Fibroblast of mammary gland (primary cell): ENCODE results near the gene MICAL2.
A peak's percentile ranks its signal among the peaks of the same experiment; 100 is the strongest.

Experiments
- DNase-seq: peaks from one replicate; pipeline ENCODE4 v3.0.0-alpha.2; 2010; ENCODE audit warnings: low read depth
- H3K4me3 ChIP-seq: 2 replicates; pipeline ENCODE4 v1.5.1; 2011; ENCODE audit warnings: low read depth, mild to moderate bottlenecking, low read length, moderate library complexity; ENCODE audit not compliant: control insufficient read depth
- TF ChIP-seq, protein P1 (sequence below): conservative IDR thresholded peaks from 2 replicates; pipeline ENCODE4 v1.5.1; 2011; ENCODE audit warnings: low read depth, low read length, inconsistent platforms; ENCODE audit not compliant: control insufficient read depth, insufficient read depth

The MICAL2 gene

GRCh38 chr11:12157241-12157661 lies 46.9 kb downstream of the MICAL2 start:
- TF ChIP-seq, protein P1, sequence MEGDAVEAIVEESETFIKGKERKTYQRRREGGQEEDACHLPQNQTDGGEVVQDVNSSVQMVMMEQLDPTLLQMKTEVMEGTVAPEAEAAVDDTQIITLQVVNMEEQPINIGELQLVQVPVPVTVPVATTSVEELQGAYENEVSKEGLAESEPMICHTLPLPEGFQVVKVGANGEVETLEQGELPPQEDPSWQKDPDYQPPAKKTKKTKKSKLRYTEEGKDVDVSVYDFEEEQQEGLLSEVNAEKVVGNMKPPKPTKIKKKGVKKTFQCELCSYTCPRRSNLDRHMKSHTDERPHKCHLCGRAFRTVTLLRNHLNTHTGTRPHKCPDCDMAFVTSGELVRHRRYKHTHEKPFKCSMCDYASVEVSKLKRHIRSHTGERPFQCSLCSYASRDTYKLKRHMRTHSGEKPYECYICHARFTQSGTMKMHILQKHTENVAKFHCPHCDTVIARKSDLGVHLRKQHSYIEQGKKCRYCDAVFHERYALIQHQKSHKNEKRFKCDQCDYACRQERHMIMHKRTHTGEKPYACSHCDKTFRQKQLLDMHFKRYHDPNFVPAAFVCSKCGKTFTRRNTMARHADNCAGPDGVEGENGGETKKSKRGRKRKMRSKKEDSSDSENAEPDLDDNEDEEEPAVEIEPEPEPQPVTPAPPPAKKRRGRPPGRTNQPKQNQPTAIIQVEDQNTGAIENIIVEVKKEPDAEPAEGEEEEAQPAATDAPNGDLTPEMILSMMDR, result no peak
- peak; percentile 84 for DNase-seq
- H3K4me3 ChIP-seq, result no peak overlapping the region

DNA sequence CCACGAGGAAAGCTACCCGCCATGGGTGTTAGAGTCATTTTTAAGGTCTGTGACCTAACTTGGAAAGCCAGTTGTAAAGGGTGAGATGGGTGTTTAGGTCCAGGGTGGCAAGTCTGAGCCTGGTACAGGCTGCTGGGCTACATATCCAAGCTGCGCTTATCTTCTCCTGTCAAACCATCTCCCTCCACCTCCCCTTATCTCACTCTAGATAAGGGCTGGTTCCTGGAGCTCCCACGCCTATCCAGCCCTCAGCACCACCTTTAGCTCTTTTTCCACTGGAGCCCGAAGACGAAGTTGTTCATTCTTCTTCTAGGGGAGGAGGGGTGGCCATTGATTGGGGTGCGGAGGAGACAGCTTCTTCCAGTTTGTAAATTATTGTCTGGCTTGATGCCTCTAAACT lies 48.5 kb downstream of the MICAL2 start:
- DNase-seq, result no peak
- TF ChIP-seq, protein P1, result no peak
- no peak overlapping the region for H3K4me3 ChIP-seq

GRCh38 chr11:12159351-12160099 lies 49.1 kb downstream of the MICAL2 start:
- H3K4me3 ChIP-seq, result no peak overlapping the region
- peak; percentile 91 for DNase-seq
- TF ChIP-seq, protein P1, result peak; percentile 27

DNA sequence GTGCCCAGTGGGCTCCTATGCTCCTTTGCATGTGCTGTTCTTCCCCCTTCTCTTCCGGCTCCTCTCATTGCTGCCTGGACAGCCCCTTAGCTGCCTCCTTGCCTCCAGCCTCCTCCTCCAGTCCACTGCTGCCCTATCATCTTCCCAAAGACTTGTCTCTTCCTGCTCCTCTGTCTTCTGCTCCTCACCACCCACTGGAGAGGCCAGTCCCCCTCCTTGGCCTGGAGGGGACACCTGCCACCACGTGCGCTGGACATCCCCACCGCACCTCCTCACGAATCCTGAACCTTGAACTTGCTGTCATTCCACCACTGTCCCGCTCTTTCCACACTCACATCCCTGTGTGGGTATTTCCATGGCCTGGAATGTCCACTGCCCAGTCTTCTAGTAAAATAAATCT lies 49.8 kb downstream of the MICAL2 start:
- no peak overlapping the region for H3K4me3 ChIP-seq

GRCh38 chr11:12160680-12161079 lies 50.3 kb downstream of the MICAL2 start:
- TF ChIP-seq, protein P1, result no peak
- DNase-seq, result no peak
- H3K4me3 ChIP-seq, result no peak overlapping the region

More for the DNA sequence above, 49.8 kb downstream of the MICAL2 start:
- no peak for DNase-seq
- TF ChIP-seq, protein P1, result no peak

DNA sequence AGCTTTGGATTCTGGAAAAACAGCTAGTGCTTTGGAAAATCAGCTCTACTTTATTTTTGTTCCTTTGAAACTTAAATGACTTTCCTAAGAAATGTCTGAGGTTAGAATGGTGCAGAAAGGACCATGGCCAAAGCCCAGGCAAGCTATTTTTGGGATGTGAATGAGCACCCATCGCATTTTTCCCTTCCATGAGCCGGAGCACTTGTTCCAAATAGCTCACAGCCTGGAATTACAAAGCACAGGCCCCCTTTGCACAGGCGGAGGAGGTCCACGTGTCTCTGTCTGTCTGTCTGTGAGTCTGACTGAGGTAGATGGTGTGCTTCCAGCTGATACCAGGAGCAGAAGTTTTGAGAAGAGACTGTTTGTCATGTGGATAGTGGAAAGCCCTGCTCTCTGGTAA lies 50.7 kb downstream of the MICAL2 start:
- H3K4me3 ChIP-seq, result no peak overlapping the region
- TF ChIP-seq, protein P1, result no peak
- no peak for DNase-seq
